GM18909 (cell line): ENCODE results near the gene TAMALIN.

Source experiments
- ATAC-seq: cut with Tn5 transposase; IDR thresholded peaks from one replicate; pipeline ENCODE4 v1.9.1; 2021; ENCODE audit warnings: mild to moderate bottlenecking; ENCODE audit not compliant: unreplicated experiment, poor library complexity

Gene TAMALIN

GRCh38 chr12:52063981-52064649, 57.4 kb downstream of the TAMALIN start:
- ATAC-seq = no peak
